Measurements from ENCODE around the gene FAM237B.

The FAM237B gene

GRCh38 chr7:90290244-90291113, 30.6 kb downstream of the FAM237B start:
- no peak for DNase-seq

- no peak for DNase-seq
Measured at GRCh38 chr7:90288154-90288553, 33.0 kb downstream of the FAM237B start.

- DNase-seq = no peak
Measured at GRCh38 chr7:90276033-90276728, 44.9 kb downstream of the FAM237B start.

GRCh38 chr7:90274161-90274560, 46.9 kb downstream of the FAM237B start:
- no peak for DNase-seq

GRCh38 chr7:90272242-90272641, 48.9 kb downstream of the FAM237B start:
- no peak for DNase-seq

- DNase-seq = no peak
Measured at GRCh38 chr7:90271753-90272152, 49.4 kb downstream of the FAM237B start.

GRCh38 chr7:90270431-90271178, 50.5 kb downstream of the FAM237B start:
- DNase-seq = no peak

DNA sequence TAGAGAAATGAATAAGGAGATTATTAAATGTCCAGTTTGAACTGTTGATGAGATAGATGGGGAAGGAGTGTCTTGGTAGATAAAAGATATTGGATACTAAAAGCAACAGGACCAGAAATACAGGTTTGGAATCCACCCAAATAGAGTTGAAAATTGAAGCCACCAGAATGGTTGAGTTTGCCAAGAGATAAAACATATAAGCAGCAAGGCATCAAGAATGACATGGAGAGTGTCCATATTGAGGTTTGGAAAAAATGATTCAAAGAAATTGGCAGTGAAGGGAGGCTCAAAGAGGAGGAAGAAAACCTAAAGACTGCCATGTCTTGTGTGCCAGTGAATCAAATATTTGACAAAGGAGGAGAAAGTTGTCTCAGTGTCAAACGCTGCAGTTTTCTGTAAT, 51.9 kb downstream of the FAM237B start:
- no peak for DNase-seq

DNA sequence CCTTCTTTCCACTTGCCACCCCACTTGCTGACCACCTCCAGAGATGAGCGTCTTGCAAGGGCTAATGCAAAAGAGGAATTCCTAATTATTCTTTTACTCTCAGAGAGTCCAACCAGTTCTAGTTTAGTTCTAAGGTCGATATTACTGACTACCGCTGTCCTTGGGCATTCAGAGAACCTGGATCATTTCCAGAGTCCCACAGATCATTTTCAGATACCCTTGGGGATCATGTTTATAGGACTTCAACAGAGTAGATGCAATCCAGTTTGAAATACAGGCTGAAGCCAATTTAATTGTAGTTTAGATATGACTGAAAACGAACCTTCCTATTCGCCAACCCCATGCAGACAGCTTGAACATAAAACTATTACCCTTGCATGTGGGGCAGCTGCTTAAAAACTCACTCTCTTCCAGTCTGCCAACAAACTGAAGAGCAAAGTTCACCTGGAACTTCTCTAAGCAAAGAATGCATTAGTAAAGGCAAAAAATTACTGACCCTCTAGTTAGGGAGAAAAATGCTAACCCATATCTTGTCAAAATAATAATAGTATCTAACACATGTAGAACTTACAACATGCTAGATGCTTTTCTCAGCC, 53.7 kb downstream of the FAM237B start:
- no peak for DNase-seq

DNA sequence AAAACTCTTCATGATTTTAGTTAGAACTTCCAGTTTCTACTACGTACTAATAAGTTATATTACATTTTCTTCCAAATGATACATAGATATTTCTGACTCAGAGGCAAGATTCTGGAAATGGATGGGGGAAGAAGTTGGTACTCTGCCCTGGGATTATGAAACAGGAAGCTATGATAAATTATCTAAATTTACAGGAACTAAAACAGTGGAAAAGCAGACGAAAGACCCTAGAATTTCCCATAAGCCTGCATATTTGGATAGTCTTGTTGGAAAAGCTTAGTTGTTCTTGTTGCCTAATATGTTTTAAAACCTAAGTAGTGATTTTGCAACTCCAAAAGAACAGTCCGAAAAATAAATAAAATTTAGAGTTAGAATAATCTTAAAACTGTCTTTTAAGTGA, 54.3 kb downstream of the FAM237B start:
- no peak for DNase-seq
